Smooth muscle cell (in vitro differentiated cells): Measurements from ENCODE around the gene RETREG2. TPM values are rescaled to one million over a fixed set of nuclear protein-coding genes. Genes with fewer than 3 reads are reported as not detected.

Experiments used
- DNase-seq: peaks from one replicate; lab custom pipeline; 2025; ENCODE audit not compliant: unreplicated experiment; lab: John Stamatoyannopoulos, UW
- H2AFZ ChIP-seq: fragments of 200-600 bp; sonication (generic); 2 replicates; pipeline ENCODE4 v1.6.0; 2016; ENCODE audit warnings: antibody characterized with exemption, low read depth, mild to moderate bottlenecking
- H3F3A ChIP-seq: fragments of 200-600 bp; sonication (generic); 2 replicates; pipeline ENCODE4 v1.6.0; 2017; ENCODE audit warnings: antibody characterized with exemption, low read depth
- H3K27ac ChIP-seq: fragments of 200-600 bp; sonication (generic); 2 replicates; pipeline ENCODE4 v1.5.1; 2016; ENCODE audit warnings: low read depth, mild to moderate bottlenecking
- H3K27me3 ChIP-seq: fragments of 200-600 bp; sonication (generic); 2 replicates; pipeline ENCODE4 v1.6.1; 2016; ENCODE audit warnings: low read depth, mild to moderate bottlenecking
- H3K36me3 ChIP-seq: fragments of 200-600 bp; sonication (generic); 2 replicates; pipeline ENCODE4 v1.5.1; 2016; ENCODE audit warnings: low read depth
- H3K4me1 ChIP-seq: fragments of 200-600 bp; sonication (generic); 2 replicates; pipeline ENCODE4 v1.5.1; 2016; ENCODE audit warnings: low read depth
- H3K4me2 ChIP-seq: fragments of 200-600 bp; sonication (generic); 2 replicates; pipeline ENCODE4 v1.6.0; 2016; ENCODE audit warnings: mild to moderate bottlenecking
- H3K4me3 ChIP-seq: fragments of 200-600 bp; sonication (generic); 2 replicates; pipeline ENCODE4 v1.5.1; 2016; ENCODE audit warnings: mild to moderate bottlenecking
- H3K79me2 ChIP-seq: fragments of 200-600 bp; sonication (generic); 2 replicates; pipeline ENCODE4 v1.6.0; 2016; ENCODE audit warnings: low read depth, mild to moderate bottlenecking
- H3K9ac ChIP-seq: fragments of 200-600 bp; sonication (generic); 2 replicates; pipeline ENCODE4 v1.6.0; 2016; ENCODE audit warnings: low read depth
- H3K9me3 ChIP-seq: fragments of 200-600 bp; sonication (generic); replicated peaks from 2 replicates; pipeline ENCODE4 v1.5.1; 2016; ENCODE audit warnings: low read depth
- H4K20me1 ChIP-seq: fragments of 200-600 bp; sonication (generic); 2 replicates; pipeline ENCODE4 v1.6.0; 2016; ENCODE audit warnings: low read depth
- WGBS: methylation state at CpG from one replicate; pipeline ENCODE4 v1.1.7; 2016; ENCODE audit warnings: low lambda C conversion rate; 5-methylcytosine and 5-hydroxymethylcytosine counted together
- polyA plus RNA-seq: library from polyadenylated mRNA; unstranded; fragments of >200 nt; fragmentation: Nextera tagmentation; extraction: Ambion mirVana; gene quantifications from 2 replicates; pipeline ENCODE4 v1.2.1, GENCODE V29; 2016
- total RNA-seq: library from RNA; depleted of rRNA; stranded (reverse); fragments of >200 nt; gene quantifications from 2 replicates; pipeline ENCODE4 v1.2.3, GENCODE V29; 2014
- TF ChIP-seq, protein P1 (sequence below): fragments of 200-600 bp; sonication (generic); IDR thresholded peaks from 2 replicates; pipeline ENCODE4 v1.5.1; 2017; ENCODE audit warnings: borderline replicate concordance, mild to moderate bottlenecking, antibody characterized with exemption; ENCODE audit not compliant: insufficient read depth, poor library complexity, severe bottlenecking

RETREG2 gene
- total and polyA plus RNA-seq, 2 experiments from 2014 or later, result 48.7 to 57.2 TPM

DNA sequence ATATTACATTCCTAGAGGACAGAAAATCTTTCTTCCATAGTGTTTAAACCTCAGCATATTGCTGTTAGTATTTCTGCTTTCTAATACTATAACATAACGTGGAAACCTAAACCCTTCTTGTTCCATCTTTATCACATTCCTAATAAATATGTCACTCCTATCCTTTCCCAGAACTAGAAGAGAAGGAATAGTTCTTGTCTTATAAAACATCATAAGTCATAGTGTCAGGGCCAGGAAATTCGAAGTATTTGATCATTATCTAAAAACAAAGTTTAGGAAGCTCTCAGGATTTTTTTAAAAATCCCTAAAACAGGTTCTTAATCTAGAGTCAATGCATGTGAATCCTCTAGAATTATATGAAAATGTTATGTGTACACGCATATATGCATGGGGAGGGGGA is 19.5 kb upstream of the RETREG2 start:
- H3K9me3 ChIP-seq, result no peaks in the 10 kb centered on the region
- no peak for DNase-seq
- no peaks in the 10 kb centered on the region for H3K27me3 ChIP-seq
- no peaks in the 10 kb centered on the region for H4K20me1 ChIP-seq
- H3K79me2 ChIP-seq, result no peaks in the 10 kb centered on the region
- peaks cover 3% of the 10 kb centered on the region for H3K36me3 ChIP-seq
- no peak overlapping the region for H3K4me3 ChIP-seq
- H3K4me2 ChIP-seq, result no peak overlapping the region
- 86% methylated on average over 3 of the region's 3 CpGs for WGBS
- TF ChIP-seq, protein P1, sequence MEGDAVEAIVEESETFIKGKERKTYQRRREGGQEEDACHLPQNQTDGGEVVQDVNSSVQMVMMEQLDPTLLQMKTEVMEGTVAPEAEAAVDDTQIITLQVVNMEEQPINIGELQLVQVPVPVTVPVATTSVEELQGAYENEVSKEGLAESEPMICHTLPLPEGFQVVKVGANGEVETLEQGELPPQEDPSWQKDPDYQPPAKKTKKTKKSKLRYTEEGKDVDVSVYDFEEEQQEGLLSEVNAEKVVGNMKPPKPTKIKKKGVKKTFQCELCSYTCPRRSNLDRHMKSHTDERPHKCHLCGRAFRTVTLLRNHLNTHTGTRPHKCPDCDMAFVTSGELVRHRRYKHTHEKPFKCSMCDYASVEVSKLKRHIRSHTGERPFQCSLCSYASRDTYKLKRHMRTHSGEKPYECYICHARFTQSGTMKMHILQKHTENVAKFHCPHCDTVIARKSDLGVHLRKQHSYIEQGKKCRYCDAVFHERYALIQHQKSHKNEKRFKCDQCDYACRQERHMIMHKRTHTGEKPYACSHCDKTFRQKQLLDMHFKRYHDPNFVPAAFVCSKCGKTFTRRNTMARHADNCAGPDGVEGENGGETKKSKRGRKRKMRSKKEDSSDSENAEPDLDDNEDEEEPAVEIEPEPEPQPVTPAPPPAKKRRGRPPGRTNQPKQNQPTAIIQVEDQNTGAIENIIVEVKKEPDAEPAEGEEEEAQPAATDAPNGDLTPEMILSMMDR, result no peak
- no peak overlapping the region for H2AFZ ChIP-seq
- peaks cover 4% of the 10 kb centered on the region for H3K4me1 ChIP-seq
- no peaks in the 10 kb centered on the region for H3F3A ChIP-seq
- H3K9ac ChIP-seq, result no peak overlapping the region
- H3K27ac ChIP-seq, result no peak overlapping the region

DNA sequence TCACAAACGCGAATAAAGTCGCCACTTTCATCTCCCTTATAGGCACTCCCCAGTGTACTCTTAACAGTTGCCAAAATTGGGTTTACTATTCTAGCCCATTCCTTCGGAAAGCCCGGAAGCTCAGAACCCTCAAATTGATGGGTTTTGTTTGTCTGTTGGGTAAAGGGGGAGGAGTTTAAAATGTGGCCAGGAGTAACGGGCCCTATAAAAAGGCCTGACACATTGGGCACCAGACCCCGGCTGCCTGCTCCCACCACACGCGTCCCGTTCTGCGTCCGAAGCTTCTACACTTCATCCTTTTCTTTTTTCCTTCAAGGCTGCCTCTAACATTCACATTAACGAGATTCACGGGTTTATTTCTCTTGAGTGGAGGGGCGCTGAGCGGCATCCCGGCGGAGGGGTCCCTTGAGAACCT is 18.3 kb upstream of the RETREG2 start:
- WGBS, result 20% methylated on average over 18 of the region's 18 CpGs
- no peaks in the 10 kb centered on the region for H4K20me1 ChIP-seq
- no peaks in the 10 kb centered on the region for H3F3A ChIP-seq
- H3K9me3 ChIP-seq, result no peaks in the 10 kb centered on the region
- H2AFZ ChIP-seq, result peak overlapping the region; percentile 89
- peaks cover 4% of the 10 kb centered on the region for H3K4me1 ChIP-seq
- H3K27ac ChIP-seq, result no peak overlapping the region
- H3K4me2 ChIP-seq, result peak overlapping the region; percentile 97
- H3K79me2 ChIP-seq, result no peaks in the 10 kb centered on the region
- H3K27me3 ChIP-seq, result no peaks in the 10 kb centered on the region
- TF ChIP-seq, protein P1, result no peak
- peak overlapping the region; percentile 92 for H3K4me3 ChIP-seq
- no peaks in the 10 kb centered on the region for H3K36me3 ChIP-seq
- no peak overlapping the region for H3K9ac ChIP-seq
- DNase-seq, result no peak

DNA sequence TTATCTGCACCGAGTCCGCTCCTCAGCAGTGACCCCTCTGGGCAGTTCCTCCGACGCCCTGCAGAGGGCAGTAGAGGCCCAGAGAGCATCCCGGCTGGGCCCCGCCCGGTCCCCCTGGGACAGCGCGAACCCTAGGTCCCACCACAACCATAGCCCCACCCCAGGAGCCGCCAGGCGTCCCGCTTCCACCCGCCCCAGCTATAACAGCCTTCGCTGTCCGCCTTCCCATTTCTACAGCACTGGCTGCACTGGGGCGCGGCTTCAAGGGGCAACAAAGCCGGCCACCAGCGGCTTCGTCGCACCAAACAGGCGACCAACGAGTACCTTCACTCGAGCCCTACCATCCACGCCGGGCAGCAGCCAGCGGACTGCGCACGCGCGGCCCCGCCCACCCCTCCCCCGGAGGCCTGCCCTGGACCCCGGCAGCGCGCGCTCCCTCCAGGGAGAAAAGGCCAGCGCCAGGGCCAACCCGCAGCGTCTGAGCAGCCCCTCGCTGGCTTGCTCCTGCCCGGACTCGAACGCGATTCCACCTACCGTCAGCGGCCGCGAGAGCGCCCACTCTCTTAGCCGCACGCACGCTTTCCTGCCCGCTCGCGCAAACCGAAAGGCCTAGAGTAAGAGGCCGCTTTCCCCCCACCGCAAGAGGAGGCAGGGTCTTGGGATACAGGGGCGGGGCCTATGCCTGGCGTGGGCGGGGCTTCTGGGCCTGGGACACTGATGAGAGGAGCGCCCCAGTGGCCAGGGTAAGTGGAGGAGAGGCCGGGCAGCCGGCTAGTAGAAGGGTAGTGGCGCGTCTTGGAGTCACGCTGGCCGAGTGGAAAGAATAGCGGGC is 17.7 kb upstream of the RETREG2 start, which contains the start of gene NHEJ1:
Gene NHEJ1, minus strand, starts transcription at position 630 of the 832 bp plus-strand sequence. CDS start 2,453 bp downstream, outside the sequence.
- Histone ChIP-seq H3K27ac (peak within 1 kb of the TSS; percentile 75), H3K9me3 (no peaks in the 10 kb centered on the region), H3K79me2 (no peaks in the 10 kb centered on the region), H3F3A (no peaks in the 10 kb centered on the region), H3K4me2 (peak within 1 kb of the TSS; percentile 97), H3K9ac (peak within 1 kb of the TSS; percentile 75), H2AFZ (peak within 1 kb of the TSS; percentile 89), H3K27me3 (no peaks in the 10 kb centered on the region), H4K20me1 (no peaks in the 10 kb centered on the region), H3K36me3 (no peaks in the 10 kb centered on the region), H3K4me3 (peak within 1 kb of the TSS; percentile 92), H3K4me1 (peaks cover 4% of the 10 kb centered on the region)
- TF ChIP-seq, protein P1, result peak; percentile 100
- 1% methylated on average over 49 of the region's 70 CpGs for WGBS
- peak; percentile 98 for DNase-seq
